ENCODE results near the gene IGIP.

DNA sequence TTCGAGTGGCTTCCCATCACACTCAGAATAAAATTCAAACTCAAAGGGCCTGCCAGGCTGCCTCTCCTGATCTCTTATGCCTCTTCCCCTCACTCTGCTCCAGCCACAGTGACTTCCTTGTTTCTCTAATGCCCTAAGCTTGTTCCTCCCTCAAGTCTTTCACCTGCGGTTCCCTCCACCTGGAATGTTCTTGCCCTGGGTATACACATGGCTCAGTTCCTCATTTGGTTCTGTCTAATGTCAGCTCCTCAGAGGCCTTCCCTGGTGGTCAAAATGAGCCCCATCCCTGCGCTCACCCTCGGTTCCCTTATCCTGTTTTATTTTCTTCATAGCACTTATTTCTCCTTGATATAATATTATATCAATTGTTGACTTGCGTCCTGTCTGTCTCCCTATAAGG is 36.5 kb downstream of the IGIP start:
- TF ChIP-seq, protein P1, sequence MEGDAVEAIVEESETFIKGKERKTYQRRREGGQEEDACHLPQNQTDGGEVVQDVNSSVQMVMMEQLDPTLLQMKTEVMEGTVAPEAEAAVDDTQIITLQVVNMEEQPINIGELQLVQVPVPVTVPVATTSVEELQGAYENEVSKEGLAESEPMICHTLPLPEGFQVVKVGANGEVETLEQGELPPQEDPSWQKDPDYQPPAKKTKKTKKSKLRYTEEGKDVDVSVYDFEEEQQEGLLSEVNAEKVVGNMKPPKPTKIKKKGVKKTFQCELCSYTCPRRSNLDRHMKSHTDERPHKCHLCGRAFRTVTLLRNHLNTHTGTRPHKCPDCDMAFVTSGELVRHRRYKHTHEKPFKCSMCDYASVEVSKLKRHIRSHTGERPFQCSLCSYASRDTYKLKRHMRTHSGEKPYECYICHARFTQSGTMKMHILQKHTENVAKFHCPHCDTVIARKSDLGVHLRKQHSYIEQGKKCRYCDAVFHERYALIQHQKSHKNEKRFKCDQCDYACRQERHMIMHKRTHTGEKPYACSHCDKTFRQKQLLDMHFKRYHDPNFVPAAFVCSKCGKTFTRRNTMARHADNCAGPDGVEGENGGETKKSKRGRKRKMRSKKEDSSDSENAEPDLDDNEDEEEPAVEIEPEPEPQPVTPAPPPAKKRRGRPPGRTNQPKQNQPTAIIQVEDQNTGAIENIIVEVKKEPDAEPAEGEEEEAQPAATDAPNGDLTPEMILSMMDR (conservative IDR thresholded peaks at IDR 0.05; ENCODE audit: low read depth, low read length) = no peak
- TF ChIP-seq EZH2 (IDR thresholded peaks at IDR 0.05; ENCODE audit: borderline replicate concordance, low read depth, low read length, poor library complexity, severe bottlenecking) = no peak
